ENCODE results near the gene PLG. TPM values are rescaled to one million over a fixed set of nuclear protein-coding genes. Genes with fewer than 3 reads are reported as not detected.
"Not testable (repeated sequence)": the region's sequence is repeated elsewhere in the genome, so short reads cannot be mapped to it uniquely, and the experiment has no call there.

The PLG gene
- total and polyA plus RNA-seq, 2 of the 4 experiments (the other 2 are of a cell fraction) = not detected

DNA sequence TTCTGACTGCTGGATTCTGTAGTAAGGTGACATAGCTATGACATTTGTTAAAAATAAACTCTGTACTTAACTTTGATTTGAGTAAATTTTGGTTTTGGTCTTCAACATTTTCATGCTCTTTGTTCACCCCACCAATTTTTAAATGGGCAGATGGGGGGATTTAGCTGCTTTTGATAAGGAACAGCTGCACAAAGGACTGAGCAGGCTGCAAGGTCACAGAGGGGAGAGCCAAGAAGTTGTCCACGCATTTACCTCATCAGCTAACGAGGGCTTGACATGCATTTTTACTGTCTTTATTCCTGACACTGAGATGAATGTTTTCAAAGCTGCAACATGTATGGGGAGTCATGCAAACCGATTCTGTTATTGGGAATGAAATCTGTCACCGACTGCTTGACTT is 51.2 kb downstream of the PLG start:
- dilution Hi-C loops (cut with HindIII; ENCODE audit: low sequenced_read_pairs, unreplicated experiment); H3K23ac ChIP-seq (ENCODE audit: low read depth, low read length); H3K4me3 ChIP-seq (ENCODE audit: insufficient read depth, low read depth, low read length); H3K27me3 ChIP-seq (ENCODE audit: control insufficient read depth, insufficient read depth, low read length); H2BK120ac ChIP-seq (ENCODE audit: low read depth, low read length); H3K36me3 ChIP-seq (ENCODE audit: control insufficient read depth, insufficient read depth, low read length); H2AFZ ChIP-seq (replicated peaks; ENCODE audit: low read length, poor library complexity); H2BK5ac ChIP-seq (ENCODE audit: low read depth, low read length, poor library complexity, severe bottlenecking); H3K56ac ChIP-seq (ENCODE audit: extremely low read depth, insufficient read depth, low read length); H3K18ac ChIP-seq (ENCODE audit: low read depth, low read length); CTCF ChIA-PET; ATAC-seq (ENCODE audit: low read depth); DNase-seq; POLR2A ChIA-PET (ENCODE audit: unreplicated experiment); H4K8ac ChIP-seq (ENCODE audit: low read depth in 2 of 2, low read length in 2 of 2); H3K79me1 ChIP-seq (ENCODE audit: low read depth in 1 of 2, low read length in 2 of 2); H4K91ac ChIP-seq (ENCODE audit: insufficient read depth, low read depth, low read length); intact Hi-C loops (cut with micrococcal nuclease); H3K4ac ChIP-seq (ENCODE audit: low read depth, low read length); H2AK5ac ChIP-seq (ENCODE audit: low read depth, low read length); H4K20me1 ChIP-seq (ENCODE audit: insufficient read depth, low read length); H4K5ac ChIP-seq (ENCODE audit: low read depth, low read length); in situ Hi-C loops (cut with MboI; ENCODE audit: low sequenced_read_pairs); BruUV-seq (replicated peaks); H3K4me1 ChIP-seq (ENCODE audit: control insufficient read depth, insufficient read depth, low read length); H3K9ac ChIP-seq (ENCODE audit: low read depth, low read length); H2BK20ac ChIP-seq (ENCODE audit: low read depth, low read length); H3K4me2 ChIP-seq (ENCODE audit: low read depth, low read length); H2AK9ac ChIP-seq (replicated peaks; ENCODE audit: low read depth, low read length, poor library complexity); H3K14ac ChIP-seq (replicated peaks; ENCODE audit: low read depth, low read length); H3K9me1 ChIP-seq (ENCODE audit: insufficient read depth, low read length); H3K27ac ChIP-seq (ENCODE audit: insufficient read depth, low read length); H2BK15ac ChIP-seq (ENCODE audit: low read depth, low read length): not testable (repeated sequence)
- WGBS, 2 experiments (ENCODE audit: extremely low coverage in 2 of 2, insufficient read length in 1 of 2) = no CpG with 5 or more reads among the region's 4 CpGs
- peaks cover 18% of the 10 kb centered on the region for H3K9me3 ChIP-seq (ENCODE audit: control insufficient read depth, insufficient read depth, low read length)

All from IMR-90 (cell line).